Activated effector memory CD4-positive, alpha-beta T cell treated with anti-CD3 and anti-CD28 coated beads, Interleukin-2, amount 50 U/mL, for 16 hours (primary cell): ENCODE measurements around the gene DOCK11.

Experiments
- DNase-seq: peaks from one replicate; pipeline ENCODE4 v3.0.0-alpha.2; 2020

Gene DOCK11

DNA sequence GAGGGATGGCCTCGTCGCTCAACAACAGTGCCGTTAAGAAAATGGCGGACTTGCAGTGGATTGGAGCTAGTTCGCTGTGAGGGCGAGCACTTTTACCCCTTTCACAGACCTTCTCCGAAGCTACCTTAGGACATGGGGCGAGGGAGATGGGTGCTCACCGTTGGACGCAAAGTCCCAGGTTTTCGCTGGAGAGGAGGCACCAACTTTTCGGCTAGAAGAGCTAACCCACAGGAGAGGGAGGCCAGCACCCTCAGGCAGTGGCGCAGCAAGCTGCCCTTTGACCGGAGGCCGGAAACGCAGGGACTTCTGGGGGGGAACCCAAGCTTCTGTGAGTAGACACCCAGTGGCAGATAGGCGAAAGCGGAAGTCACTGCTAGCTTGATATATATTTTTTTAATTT is 138.7 kb downstream of the DOCK11 start:
- no peak for DNase-seq

GRCh38 chrX:118637997-118638396 is 142.4 kb downstream of the DOCK11 start:
- DNase-seq: no peak

GRCh38 chrX:118644378-118644777 is 148.8 kb downstream of the DOCK11 start:
- no peak for DNase-seq

DNA sequence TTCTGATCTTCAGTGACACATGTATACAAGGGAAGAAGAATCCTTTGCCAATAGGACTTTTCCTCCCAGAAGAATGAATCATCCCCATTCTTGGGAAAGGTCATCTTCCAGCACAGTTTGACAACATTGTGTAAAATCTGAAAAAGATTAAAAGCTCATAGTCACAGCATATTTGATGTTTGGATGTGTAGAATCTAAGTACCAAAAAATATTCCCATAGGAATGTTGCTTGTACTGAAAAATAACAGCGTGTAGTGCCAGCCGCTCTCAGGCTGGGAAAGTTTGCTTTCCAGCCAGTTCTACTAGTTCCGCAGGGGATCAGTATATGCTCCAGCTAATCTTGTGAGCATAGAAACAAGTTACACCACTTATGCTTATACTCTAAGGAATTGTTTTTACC is 157.1 kb downstream of the DOCK11 start:
- no peak for DNase-seq

- DNase-seq: no peak
Measured at GRCh38 chrX:118654331-118654730, 158.7 kb downstream of the DOCK11 start.

DNA sequence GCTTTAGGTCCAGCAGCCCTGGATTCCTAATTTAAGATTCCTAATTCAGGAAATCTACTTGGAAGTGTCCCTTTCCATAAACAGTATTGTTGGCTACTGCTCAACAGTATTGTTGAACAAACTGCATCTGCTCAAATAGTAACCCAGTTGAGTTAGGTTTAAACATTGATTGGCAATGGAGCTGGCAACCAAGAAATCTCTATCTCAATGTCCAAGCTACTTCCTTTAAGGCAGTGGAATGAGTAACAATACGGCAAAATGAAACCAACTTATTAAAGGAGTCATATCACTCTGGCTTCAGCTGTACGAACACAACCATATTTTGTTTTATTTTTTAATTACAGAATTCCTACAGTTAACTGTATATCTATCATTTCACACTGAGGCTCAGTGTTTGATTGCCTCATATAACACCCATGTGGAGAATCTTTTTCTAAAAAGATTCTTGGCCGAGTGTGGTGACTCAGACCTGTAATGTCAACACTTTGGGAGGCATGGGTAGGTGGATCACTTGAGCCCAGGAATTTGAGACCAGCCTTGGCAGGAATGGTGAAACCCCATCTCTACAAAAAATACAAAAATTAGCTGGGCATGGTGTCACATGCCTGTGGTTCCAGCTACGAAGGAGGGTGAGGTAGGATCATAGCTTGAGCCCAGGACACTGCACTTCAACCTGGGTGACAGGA is 160.1 kb downstream of the DOCK11 start:
- DNase-seq: no peak

DNA sequence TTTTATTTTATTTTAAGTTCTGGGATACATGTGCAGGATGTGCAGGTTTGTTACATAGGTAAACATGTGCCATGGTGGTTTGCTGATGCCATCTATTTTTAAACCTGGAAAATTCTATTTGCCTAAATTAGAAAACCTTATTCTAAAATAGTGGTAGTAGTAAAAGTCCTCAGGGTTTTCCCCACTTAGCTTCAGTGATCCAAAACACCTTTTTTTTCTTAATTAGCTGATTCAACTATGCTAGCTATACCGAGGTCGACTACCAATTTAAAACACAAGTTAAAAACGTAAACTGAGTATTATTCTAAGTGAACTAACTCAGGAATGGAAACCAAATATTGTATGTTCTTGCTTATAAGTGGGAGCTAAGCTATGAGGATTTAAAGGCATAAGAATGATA is 161.8 kb downstream of the DOCK11 start:
- no peak for DNase-seq

DNA sequence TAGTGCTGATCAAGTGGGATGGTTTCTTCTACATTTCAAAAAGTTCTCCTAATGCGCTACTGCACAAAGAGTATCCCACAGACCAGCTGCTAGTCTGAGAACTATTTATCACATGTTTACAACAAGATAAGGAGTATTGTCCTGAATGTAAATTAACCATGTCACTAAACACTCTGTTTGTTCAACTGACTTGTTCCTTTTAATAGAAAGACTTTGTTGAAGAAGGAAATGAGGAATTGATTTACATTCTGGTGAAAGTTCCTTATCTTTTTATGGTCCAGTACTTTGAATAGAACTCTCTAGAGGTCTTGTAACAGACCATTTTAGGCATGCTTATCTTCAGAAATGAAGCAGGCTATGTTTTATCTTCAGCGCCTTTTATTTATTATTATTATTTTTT is 164.5 kb downstream of the DOCK11 start:
- DNase-seq: no peak

- no peak for DNase-seq
Measured at GRCh38 chrX:118665204-118665603, 169.6 kb downstream of the DOCK11 start.

DNA sequence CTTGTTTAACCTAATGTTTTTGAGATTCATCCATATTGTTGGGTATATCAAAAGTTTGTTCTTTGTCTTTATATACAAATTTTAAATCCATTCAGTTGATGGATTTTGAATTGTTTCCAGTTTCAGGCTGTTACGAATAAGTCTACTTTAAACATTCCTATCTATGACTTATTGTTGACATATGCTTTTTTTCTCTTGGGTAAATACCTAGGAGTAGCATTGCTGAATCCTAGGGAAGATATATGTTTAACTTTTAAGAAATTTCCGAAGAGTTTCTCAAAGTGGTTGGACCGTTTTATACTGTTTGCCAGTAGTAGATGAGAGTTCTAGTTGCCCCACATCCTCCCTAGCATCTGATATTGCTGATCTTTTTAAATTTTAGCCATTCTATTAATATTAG is 170.9 kb downstream of the DOCK11 start:
- DNase-seq: no peak

- no peak for DNase-seq
Measured at GRCh38 chrX:118669435-118669834, 173.8 kb downstream of the DOCK11 start.

DNA sequence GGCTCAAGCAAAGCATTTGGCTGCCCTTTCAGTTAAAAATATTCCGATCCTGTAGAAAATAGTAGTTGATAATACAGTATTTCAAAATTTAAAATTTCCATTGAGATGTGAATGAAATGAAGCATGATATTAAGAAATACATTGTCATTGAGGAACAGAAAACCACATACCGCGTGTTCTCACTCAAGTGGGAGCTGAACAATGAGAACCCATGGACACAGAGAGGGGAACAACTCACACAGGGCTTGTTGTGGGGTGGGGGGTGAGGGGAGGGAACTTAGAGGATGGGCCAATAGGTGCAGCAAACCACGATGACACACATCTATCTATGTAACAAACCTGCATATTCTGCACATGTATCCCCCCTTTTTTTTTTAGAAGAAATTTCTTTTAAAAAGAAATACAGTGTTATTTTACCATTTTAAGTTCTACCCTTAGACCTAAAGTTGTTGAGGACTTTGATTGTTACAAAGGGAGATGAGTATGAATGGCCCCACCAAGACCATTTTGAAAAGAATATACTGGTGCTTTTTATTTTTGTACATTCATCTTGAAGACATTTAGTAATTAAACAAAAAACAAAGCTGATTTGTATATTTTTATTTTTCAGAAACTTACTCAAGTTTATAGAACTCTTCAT is 179.8 kb downstream of the DOCK11 start:
- DNase-seq: no peak

DNA sequence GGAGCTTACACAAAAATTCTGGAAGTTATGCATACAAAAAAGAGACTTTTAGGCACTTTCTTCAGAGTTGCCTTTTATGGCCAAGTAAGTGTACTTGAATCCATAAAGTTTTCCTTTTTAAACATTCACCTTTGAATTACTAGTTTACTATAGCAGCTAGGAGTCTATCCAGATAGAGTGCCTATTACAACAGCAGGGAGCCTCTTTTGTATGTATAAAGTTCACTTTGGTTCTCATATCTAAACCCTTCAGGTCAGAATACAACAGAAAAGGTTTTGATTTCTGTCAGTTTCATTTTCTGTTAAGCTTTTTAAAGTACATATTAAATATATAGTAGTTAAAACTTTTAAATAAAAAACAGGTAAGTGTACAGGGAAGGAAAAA is 180.3 kb downstream of the DOCK11 start:
- DNase-seq: no peak

- no peak for DNase-seq
Measured at GRCh38 chrX:118677318-118677717, 181.7 kb downstream of the DOCK11 start.

GRCh38 chrX:118679290-118679689 is 183.7 kb downstream of the DOCK11 start:
- DNase-seq: no peak

DNA sequence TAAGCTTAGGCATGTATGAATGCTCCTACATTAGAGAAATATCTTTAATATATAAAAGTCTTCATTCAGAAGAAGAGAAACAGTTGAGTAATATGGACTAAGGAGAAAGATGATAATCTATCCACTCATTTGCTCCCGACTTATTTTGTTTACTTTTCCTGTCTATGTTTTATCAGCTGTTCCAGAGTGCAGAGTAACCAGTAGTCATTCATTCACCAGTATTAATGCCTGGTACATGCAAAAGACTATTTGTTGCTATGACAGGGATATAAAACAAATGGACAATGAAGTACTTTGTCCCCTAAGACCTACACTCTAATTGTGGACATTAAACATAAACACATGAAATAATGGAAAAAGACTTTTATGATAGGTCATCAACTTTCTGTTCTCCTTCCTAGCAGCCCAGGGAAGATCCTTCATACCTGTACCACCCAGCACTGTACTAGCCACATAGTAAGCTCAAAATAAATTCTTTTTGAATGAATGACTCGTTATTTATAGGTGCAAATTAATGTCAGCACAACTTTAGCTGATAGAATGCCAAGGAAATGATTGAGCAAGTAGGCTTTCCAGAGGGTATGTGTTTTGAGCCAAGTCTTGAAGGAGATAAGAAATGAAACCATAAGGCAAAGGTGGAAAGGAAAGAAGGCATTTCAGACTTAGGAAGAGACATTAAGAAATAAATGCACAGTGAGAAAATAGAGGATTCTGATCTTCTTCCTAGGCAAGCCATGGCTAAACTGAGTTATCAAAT is 186.8 kb downstream of the DOCK11 start:
- no peak for DNase-seq

DNA sequence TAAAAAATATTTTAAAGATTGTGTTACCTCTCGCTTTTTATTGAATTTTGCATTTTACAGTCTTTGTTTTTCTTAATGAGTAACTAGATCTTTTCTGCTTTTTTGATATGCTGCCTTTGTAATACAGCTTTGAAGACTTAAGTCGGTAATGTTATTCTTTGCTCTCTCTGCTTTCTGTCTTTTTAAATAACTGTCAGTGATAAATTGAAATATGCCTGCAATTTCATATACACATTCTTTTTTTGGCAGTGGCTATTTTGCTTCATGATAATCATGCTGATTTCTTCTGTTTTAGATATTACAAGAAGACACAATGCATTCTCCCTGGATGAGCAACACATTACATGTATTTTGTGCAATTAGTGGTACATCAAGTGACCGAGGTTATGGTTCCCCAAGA is 189.8 kb downstream of the DOCK11 start:
- DNase-seq: no peak

GRCh38 chrX:118688935-118689334 is 193.3 kb downstream of the DOCK11 start:
- no peak for DNase-seq

DNA sequence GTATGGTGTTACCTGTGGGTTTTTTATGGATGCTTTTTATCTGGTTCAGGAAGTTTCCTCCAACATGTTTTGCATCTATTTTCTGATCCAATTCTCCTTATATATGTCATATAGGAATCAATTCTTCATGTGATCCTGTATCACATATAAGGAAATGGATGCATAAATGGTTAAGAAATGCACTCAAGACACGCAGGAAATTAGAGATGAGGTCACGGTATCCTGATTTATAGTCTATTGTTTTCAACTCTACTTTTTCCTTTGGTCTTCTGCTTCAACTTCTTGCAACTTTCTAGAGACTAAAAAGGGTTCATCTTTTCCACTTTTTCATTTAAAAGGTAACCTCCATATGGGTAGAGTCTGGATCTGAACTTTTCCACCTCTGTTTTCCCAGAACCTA is 198.2 kb downstream of the DOCK11 start:
- no peak for DNase-seq

GRCh38 chrX:118694638-118695037 is 199.0 kb downstream of the DOCK11 start:
- DNase-seq: no peak

GRCh38 chrX:118698516-118699170 is 203.0 kb downstream of the DOCK11 start:
- DNase-seq: no peak

DNA sequence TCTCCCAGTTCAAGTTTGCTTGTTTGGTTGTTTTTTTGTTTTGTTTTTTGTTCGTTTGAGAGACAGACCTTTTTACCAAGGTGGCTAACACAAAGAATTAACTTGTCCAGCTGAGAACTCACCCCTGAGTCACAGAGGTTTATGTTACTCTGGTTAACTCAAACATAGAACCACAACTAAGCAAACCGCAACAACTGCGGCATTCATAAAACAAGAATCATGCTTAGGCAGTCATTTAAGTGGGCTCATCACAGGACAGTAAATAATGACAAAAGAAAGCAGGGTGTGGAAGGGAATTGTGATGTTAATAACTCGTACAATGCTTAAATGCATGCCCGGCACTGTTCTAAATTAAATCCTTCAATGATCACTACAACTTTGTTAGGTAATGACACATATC is 207.1 kb downstream of the DOCK11 start:
- no peak for DNase-seq

- DNase-seq: no peak
Measured at GRCh38 chrX:118706681-118707080, 211.1 kb downstream of the DOCK11 start.

DNA sequence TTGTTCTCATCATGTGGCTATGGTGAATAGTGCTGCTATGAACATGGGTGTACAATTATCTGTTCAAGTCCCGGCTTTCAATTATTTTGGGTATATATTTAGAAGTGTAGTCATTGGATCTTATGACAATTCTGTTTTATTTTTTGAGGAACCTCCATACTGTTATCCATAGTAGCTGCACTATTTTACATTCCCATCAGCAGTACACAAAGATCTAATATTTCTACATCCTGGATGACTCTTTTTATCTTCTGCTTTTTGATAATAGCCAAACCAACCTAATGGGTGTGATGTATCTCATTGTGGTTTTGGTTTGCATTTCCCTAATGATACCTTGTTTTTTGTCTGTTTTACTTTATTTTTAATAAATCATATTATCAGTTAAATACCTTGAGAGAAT is 218.9 kb downstream of the DOCK11 start:
- no peak for DNase-seq
